GM12878 (cell line): ENCODE results near the gene PGC.

Source experiments
- CTCF ChIP-seq, 3 experiments: IDR thresholded peaks in 2 of 3; conservative IDR thresholded peaks in 1 of 3; 2 replicates each; pipeline ENCODE4 v1.5.1; 2011; ENCODE audit warnings: low read depth in 3 of 3, low read length in 3 of 3, mild to moderate bottlenecking in 3 of 3, control low read depth in 2 of 3, moderate library complexity in 2 of 3, inconsistent platforms in 1 of 3, mixed read lengths in 1 of 3; ENCODE audit not compliant: control insufficient read depth in 2 of 3, insufficient read depth in 1 of 3; ENCODE audit errors: extremely low read depth in 1 of 3
- DPF2 ChIP-seq: fragments of 450-650 bp; IDR thresholded peaks from 2 replicates; pipeline ENCODE4 v1.6.1; 2017; ENCODE audit warnings: mild to moderate bottlenecking
- EZH2 ChIP-seq: IDR thresholded peaks from 2 replicates; pipeline ENCODE4 v1.6.1; 2012; ENCODE audit warnings: low read depth, mild to moderate bottlenecking, control low read depth, inconsistent platforms, low read length, borderline replicate concordance; ENCODE audit not compliant: control insufficient read depth
- KDM1A ChIP-seq: fragments of 200-600 bp; sonication (generic); IDR thresholded peaks from 2 replicates; pipeline ENCODE4 v1.6.1; 2016; ENCODE audit warnings: borderline replicate concordance
- POLR2AphosphoS2 ChIP-seq: IDR thresholded peaks from 2 replicates; pipeline ENCODE4 v1.6.1; 2011; ENCODE audit warnings: low read depth, mild to moderate bottlenecking, low read length, improper control_type of control experiment, moderate library complexity
- POLR2AphosphoS5 ChIP-seq: IDR thresholded peaks from 2 replicates; pipeline ENCODE4 v1.6.1; 2011; ENCODE audit warnings: mild to moderate bottlenecking, low read length, inconsistent platforms
- RELA ChIP-seq: fragments of 450-650 bp; IDR thresholded peaks from 2 replicates; pipeline ENCODE4 v1.8.0; 2014; ENCODE audit warnings: borderline replicate concordance; ENCODE audit not compliant: partially characterized antibody
- TCF7 ChIP-seq: IDR thresholded peaks from 2 replicates; pipeline ENCODE4 v1.6.1; 2014; ENCODE audit warnings: antibody characterized with exemption, borderline replicate concordance

- TF ChIP-seq POLR2AphosphoS2 (no peak), CTCF (IDR thresholded peaks at IDR 0.05 in 2 of 3, conservative IDR thresholded peaks at IDR 0.05 in 1 of 3; ENCODE audit: control insufficient read depth in 2 of 3, extremely low read depth in 1 of 3, insufficient read depth in 1 of 3, low read depth in 3 of 3, low read length in 3 of 3) (no peak), EZH2 (no peak), DPF2 (no peak), KDM1A (no peak), RELA (no peak), TCF7 (no peak), POLR2AphosphoS5 (no peak)
These were observed 3.6 kb downstream of the PGC start for GRCh38 chr6:41743406-41744235.
